Stimulated activated CD8-positive, alpha-beta memory T cell treated with anti-CD3 and anti-CD28 coated beads, Interleukin-4, amount 100 ng/mL, for 1 hour (primary cell): Measurements from ENCODE around the gene NPPA.

Experiments used
- DNase-seq, 2 donors: peaks; one replicate each; pipeline ENCODE4 v3.0.0-alpha.2; 2020; ENCODE audit warnings: low read depth in 2 of 2, low spot score in 1 of 2

Gene NPPA

DNA sequence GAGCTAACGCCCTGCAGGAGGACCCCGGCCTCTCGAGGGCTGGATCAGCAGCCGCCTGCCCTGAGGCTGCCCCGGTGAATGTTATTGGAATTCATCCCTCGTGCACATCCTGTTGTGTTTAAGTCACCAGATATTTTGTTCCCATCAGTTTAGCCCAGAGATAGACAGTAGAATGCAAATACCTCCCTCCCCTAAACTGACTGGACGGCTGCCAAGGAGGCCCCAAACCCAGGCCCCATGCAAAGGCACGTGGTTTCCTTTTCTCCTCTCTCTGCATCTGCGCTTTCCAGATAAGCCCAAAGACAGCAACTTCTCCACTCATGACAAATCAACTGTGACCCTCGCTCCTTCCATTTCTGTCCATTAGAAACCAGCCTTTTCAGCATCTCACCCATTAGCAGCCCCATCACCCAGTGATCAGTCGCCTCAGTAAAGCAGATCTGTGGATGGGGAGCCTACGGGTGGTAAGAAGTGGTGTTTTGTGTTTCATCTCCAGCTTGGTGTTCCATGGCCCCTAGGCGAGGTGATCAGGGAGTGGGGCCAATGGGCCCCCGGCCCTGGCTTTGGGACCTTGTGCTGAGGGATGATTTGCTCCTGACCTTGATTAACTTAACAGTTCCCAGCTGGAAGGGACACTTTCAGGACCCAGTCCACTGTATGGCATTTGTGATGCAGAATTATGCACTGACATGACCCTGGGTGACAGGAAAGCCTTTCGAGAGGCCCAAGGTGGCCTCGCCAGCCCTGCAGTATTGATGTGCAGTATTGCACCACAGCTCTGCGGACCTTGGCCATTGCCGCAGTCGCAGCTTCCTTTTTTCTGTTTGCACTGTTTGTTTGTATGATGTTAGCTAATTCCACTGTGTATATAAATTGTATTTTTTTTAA lies 5.2 kb downstream of the NPPA start:
- no peak for DNase-seq

DNA sequence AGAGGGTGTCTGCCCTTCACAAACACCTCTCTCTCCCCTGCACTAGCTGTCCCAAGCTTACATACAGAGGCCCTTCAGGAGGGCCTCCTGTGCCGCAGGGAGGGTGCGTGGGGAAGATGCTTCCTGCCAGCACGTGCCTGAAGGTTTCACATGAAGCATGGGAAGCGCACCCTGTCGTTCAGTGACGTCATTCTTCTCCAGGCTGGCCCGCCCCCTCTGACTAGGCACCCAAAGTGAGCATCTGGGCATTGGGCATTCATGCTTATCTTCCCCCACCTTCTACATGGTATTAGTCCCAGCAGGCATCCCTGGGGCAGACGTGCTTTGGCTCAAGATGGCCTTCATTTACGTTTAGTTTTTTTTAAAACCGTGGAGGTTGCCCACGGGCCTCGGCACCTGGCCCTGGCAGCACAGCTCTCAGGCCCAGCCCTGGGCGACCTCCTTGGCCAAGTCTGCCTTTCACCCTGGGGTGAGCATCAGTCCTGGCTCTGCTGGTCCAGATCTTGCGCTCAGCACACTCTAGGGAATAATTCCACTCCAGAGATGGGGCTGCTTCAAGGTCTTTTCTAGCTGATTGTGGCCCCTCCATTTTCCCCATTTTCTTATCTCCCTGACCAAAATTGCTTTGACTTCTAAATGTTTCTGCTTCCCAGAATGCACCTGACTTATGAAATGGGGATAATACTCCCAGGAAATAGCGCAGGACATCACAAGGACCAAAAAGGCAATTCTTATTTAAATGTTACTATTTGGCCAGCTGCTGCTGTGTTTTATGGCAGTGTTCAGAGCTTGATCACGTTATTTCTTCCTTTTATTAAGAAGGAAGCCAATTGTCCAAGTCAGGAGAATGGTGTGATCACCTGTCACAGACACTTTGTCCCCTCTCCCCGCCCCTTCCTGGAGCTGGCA lies 6.1 kb downstream of the NPPA start:
- DNase-seq: no peak

DNA sequence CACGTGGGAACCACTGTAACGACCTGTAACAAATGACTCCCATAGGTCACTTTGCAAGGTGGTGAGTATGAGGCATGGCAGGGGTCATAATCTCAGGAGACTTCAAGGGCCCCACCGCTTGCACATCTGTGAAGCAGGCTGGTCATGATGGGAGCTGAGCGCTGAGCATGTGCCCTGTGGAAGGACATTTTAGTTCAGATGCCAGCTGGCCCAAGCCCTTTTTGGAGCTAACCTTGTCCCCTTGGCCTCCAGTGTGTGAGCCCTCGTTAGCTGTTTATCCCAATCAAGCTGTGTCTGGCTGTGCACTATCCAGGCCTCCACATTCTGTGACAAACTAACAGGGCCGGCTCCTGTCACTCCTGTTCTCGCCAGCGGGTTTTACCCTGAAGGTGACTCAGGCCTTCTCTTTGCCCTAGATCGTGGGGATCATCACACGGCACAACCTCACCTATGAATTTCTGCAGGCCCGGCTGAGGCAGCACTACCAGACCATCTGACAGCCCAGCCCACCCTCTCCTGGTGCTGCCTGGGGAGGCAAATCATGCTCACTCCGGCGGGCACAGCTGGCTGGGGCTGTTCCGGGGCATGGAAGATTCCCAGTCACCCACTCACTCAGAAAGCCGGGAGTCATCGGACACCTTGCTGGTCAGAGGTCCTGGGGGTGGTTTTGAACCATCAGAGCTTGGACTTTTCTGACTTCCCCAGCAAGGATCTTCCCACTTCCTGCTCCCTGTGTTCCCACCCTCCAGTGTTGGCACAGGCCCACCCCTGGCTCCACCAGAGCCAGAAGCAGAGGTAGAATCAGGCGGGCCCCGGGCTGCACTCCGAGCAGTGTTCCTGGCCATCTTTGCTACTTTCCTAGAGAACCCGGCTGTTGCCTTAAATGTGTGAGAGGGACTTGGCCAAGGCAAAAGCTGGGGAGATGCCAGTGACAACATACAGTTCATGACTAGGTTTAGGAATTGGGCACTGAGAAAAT lies 7.6 kb downstream of the NPPA start:
- DNase-seq: no peak

DNA sequence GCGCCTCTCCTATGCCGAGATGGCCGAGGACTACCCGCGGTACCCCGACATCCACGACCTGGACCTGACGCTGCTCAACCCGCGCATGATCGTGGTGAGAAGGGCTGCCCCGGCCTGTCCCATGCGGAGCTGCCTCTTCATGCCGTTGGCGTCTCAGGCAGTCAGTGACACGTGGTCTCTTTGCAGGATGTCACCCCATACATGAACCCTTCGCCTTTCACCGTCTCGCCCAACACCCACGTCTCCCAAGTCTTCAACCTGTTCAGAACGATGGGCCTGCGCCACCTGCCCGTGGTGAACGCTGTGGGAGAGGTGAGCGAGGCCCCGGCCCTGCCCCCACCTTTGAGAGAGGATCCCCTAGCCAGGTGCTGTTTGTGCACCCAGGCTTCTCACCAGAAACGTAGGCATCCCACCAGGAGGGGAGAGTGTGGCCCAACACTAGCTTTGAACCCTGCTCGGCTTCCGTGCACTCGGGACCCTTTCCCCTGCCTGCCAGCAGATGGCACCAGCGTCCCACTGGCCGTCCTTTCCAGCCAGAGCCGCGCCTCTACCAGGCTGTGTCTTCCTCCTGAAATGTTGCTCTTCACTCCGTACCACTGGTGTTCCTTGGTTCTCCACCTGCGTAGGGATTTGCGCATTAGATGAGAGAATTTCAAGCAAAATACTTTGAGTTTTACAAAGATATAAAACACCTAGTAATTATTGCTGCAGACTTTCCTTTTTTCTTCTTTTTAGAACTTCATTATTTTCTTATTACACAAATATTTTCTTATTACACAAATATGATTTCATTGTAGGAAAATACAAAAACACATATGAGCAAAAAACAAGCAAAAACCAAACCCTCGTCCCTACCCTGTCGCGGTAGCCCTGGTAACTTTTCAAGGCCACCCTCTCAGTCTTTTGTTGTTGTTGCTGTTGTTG lies 9.0 kb downstream of the NPPA start:
- DNase-seq: peak; percentile 36 to 55

DNA sequence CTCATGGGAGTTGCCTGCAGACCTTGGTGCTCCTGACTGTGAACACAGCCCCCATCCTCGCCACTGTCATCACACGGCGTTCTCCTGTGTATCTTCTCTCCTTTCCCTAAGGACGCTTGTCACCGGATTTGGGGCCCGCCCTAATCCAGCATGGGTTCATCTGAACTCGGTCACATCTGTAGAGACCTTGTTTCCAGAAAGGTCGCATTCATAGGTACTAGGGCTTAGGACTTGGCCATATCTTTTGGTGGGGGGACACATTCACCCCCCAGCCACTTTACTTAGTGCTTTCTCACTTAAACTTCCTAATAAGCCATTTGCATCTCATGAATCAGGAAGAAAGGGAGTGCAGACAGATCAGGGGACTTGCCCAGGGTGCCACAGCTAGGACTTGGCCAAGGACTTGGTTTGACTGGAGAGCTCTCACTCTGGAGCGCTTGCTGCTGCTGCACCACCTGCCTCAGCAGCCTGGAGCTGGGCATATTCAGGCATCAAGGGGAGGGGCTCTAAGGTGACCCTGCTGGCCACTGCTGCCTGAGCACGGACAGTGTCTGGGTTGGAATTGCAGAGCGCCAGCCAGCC lies 9.7 kb downstream of the NPPA start:
- DNase-seq: no peak

DNA sequence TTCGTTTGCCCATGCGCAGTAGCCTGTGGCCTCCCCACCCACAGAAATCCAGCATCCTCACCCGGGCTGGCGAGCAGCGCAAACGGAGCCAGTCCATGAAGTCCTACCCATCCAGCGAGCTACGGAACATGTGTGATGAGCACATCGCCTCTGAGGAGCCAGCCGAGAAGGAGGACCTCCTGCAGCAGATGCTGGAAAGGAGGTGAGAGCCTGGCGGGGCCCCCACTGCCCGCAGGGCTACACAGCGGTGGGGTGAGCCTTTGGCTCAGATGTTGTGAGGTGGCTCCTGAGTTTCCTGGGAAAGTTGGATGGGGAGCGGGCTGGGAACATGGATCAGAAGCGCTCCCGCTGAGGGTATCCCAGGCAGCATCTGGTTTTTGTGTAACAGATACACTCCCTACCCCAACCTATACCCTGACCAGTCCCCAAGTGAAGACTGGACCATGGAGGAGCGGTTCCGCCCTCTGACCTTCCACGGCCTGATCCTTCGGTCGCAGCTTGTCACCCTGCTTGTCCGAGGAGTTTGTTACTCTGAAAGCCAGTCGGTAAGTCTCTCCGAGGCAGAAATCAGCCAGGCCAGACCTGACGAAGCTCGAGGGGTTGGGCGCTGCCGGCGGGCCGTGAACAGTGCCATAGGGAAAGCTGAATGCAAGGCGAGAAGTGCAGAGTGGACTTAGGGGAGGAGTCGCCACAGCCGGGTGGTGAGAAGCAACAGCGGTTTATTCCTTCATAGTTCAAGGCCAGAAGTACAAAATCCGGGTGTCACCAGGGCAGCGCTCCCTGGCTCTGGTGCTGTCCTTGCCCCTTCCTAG lies 10.4 kb downstream of the NPPA start:
- DNase-seq: no peak

DNA sequence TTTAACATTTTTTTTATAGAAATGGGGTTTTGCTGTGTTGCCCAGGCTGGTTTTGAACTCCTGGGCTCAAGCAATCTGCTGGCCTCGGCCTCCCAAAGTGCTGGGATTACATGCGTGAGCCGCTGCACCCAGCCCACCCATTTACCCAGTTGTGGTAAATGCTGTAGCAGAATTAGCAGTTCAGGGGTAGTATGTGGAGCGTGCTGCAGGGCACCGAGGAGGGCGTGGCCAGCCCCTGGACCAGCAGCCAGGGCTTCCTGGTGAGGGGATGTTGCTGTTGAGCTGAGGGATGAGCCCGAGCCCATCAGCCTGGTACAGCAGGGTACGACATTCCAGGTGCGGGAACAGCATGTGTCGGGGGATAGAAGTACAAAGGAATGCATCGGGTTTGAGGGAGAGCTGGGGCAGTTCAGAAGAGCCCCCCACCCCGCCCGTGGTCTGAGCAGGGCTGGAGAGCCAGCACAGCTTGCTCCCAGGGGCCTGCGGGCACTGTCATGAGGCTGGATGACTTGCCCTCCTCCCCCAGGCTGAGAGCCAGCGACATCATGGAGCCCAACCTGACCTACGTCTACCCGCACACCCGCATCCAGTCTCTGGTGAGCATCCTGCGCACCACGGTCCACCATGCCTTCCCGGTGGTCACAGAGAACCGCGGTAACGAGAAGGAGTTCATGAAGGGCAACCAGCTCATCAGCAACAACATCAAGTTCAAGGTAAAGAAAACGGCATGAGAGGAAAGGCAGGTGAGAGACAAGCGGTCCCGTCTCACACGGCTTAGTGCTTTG lies 11.9 kb downstream of the NPPA start:
- DNase-seq: no peak

DNA sequence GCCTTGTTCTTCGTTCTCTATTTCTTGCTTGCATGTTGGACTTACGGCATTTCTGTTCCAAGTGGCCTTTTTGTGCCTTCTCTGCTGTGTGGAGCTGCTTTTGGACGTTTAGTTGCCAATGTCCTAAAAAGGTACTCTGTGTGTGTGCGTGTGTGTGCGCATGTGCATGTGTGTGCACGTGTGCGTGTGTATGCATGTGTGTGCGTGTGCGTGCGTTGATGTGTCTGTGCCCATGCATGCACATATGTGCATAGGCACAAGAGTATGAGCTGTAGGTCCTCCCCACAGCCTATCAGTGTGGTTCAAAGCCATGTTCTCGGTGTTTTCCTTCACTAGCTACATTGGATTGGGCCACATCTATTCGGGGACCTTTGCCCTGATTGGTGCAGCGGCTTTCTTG lies 13.7 kb downstream of the NPPA start:
- DNase-seq: no peak

DNA sequence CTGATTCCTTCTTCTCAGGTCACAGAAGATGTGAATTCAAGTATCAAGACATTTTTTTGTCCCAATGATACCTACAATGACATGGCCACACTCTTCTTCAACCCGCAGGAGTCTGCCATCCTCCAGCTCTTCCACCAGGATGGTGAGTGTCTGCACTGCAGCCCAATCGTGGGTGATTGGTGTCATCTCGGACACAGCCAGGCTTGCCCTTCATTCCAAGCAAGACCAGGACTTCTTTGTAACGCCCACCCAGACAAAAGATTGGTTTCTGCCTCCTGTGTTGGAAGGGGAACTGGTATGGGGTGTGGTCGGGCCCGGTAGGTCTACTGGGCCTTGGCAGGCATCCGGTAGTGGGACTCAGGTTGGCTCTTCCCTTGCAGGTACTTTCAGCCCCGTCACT lies 14.1 kb downstream of the NPPA start:
- DNase-seq: no peak

DNA sequence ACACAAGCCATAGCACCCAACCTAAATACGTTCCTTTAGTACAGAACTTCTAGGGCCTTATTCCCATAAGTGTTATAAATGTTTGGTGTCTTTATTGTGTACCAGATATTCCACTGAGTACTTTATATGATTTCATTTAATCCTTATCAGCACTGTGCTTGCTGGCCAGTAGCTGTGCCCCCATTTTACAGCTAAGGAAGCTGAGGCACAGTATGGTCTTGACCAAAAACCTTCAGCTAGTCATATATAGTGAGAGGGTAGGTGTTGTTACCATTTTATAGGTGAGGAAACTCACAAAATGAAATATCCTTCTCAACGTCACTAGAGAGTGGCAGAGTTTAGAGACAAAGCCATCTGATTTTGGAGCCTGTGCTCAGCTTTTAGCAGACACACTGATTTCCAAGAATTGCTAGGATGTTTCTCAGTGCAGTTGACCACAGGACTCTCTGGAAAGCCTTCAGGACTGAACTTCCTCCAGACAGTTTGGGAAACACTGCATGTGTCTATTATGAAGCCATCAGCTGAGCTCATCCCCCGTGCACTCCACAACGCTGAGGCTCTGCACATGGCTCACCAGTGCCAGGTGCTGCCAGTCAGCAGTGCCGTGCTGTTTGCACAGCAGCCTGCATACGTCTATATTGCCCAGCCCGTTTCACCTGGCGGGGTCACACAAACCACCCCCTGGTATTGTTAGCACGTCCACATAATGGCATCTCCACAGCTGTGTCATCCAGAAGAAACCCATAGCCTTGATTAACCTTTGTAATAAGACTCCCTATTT lies 15.4 kb downstream of the NPPA start:
- no peak for DNase-seq

DNA sequence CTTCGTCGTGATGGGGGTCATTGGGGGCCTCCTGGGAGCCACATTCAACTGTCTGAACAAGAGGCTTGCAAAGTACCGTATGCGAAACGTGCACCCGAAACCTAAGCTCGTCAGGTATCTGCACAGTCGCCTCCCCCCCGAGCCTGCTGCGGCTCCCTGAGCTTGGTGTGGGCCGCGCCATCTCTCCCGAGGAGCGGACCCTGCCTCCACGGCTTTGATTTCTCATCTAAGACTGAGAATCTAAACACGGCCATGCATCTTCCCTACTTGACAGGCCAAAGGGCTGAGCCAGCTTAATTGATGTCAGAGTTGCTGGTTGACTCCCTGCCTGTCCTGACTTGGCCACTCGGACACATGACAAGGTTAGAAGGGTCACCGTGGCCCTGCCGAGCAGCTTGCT lies 19.1 kb downstream of the NPPA start:
- DNase-seq: no peak

DNA sequence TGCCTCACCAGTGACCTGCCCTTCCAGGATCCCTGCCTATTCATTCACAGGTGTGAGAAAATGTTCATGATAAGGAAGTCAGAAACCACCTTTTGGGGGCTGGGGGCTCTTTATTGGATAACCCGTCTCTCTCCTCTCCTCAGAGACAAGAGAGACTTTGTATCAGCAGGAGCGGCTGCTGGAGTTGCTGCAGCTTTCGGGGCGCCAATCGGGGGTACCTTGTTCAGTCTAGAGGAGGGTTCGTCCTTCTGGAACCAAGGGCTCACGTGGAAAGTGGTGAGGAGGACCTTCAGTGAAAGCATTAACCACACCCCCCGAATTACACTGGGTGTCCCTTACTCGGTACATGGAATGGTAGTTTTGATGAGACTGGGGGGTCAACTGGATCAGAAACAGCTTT lies 20.6 kb downstream of the NPPA start:
- DNase-seq: no peak

DNA sequence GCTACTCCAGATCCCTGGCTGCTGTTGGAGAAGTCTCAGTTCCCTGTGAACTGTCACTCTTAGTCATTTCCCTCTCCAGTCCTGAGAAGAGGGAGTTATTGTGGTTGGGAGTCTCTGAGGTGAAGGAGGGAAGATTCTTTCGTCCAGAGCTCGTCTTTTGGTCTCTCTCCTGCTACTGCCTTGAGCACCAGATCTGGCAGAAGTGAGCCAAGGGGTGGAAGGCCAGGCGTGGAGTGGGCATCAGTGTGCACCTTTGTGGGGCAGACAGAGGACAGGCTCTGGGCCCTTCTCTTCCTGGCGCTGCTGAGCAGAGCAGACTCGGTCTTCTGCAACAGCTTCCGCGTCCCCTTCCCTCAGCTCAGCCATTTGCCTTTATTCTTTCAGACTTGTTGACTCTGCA lies 22.5 kb downstream of the NPPA start:
- DNase-seq: no peak

DNA sequence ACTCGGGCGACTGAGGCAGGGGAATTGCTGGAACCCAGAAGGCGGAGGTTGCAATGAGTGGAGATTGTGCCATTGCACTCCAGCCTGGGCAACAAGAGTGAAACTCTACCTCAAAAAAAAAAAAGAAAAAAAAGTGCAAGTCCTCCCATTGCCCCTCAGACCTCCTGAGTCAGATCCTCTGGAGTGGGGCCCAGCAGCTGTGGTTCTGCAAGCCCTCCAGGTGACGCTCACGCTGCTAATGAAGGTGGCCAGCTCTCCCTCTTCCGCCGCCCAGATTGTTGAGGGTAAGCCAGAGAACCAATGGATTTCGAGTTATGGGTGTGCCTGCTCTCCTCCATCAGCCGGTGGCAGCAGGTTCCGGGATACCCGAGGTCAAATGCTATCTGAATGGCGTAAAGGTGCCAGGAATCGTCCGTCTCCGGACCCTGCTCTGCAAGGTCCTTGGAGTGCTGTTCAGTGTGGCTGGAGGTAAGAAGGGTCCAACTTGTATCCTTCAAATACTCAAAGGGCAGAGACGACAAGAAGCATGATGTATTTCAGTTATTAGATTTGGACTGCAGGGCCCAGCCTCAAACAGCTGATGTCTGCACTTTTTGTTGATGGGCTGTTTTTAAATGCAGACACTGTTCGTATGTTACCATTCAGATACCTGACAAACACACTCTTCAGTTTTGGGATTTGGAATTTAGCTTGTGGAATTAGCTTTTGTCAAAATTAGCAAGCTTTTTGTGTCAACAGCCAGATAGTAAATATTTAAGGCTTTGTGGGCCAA lies 24.0 kb downstream of the NPPA start:
- DNase-seq: no peak

DNA sequence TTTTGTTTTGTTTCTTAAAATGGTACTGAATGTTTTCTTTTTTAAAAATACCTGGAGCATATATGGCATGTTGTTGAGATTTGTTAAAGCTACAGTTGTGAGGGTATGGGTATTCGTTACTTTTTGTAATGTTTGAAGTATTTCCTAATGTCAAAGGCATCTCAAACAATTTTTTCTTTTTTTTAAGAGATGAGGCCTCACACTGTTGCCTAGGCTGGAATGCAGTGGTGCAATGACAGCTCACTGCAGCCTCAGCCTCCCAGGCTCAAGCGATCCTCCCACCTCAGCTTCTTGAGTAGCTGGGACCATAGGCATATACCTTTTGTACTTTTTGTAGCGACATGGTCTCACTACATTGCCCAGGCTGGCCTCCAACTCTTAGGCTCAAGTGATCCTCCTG lies 25.5 kb downstream of the NPPA start:
- no peak for DNase-seq

DNA sequence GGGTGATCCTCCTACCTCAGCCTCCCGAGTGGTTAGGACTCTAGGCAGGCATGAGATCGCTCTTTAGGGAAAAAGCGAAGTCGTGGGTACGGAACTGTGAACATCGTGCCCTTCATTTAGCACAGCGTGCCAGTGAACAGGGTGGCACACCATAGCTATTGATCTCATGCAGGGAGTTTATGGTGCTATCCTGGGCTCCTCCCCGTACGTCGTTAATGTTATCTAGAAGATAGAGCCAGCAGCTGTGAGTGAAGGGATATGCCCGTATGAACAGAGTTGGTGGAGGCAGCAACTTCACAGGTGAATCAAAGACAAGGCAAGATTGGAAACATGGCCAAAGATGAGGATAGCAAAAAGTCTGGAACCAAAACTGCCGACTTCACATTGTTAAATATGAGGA lies 30.4 kb downstream of the NPPA start:
- no peak for DNase-seq
